ENCODE measurements around the gene SIX4. TPM values are rescaled to one million over a fixed set of nuclear protein-coding genes. Genes with fewer than 3 reads are reported as not detected.

SIX4 gene
- polyA plus RNA-seq, 3 donors from 2014 or later, result not detected

DNA sequence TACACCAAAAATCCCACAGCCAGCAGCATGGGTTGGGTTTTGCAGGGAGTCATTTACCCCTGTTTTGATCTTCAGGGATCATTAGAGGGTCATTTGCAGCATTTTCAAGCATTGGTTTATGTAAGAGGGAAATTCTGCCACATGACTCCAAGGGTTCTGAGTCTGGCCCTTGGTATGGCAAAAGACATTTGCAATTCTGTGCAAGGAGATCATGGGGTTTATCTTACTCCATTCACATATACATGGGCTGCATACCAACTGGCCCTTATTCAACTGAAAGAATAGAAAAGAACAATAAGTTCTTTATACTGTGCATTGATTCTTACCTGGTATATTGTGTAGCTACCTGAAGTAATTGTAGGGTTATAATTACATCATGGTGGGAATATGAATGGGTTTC is 13.7 kb downstream of the SIX4 start:
- no peak for DNase-seq
- Mint-ChIP-seq H3K27me3 (ENCODE audit: low read depth in 3 of 3) (peaks cover 7 to 10% (median 8%) of the 10 kb centered on the region in 3 donors), H3K4me3 (no peak overlapping the region), H3K27ac (no peak overlapping the region), H3K4me1 (no peaks in the 10 kb centered on the region), H3K9me3 (no peaks in the 10 kb centered on the region), H3K36me3 (no peaks in the 10 kb centered on the region)

DNA sequence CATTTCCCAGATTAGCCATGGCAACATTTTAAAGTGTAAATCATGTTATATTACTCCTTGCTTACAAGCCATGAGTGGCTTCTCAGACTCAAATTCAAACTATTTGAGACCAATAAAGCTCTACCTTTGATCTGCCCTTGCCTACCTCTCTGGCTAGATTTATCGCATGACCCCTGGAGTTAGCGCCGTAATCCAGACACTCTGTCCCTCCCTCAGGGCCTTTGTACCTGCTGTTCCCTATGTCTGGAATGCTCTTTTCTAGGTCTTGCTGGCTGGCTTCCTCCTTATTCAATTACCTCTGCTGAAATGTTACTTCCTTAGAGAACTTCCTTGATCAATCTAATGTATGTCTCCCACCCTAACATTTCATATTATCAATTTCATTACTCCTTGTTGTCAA is 16.3 kb downstream of the SIX4 start:
- Mint-ChIP-seq H3K4me1 (no peaks in the 10 kb centered on the region), H3K27me3 (ENCODE audit: low read depth in 3 of 3) (peaks cover 2 to 10% (median 7%) of the 10 kb centered on the region in 3 donors), H3K4me3 (no peak overlapping the region), H3K9me3 (no peaks in the 10 kb centered on the region), H3K36me3 (no peaks in the 10 kb centered on the region), H3K27ac (no peak overlapping the region)
- no peak for DNase-seq

DNA sequence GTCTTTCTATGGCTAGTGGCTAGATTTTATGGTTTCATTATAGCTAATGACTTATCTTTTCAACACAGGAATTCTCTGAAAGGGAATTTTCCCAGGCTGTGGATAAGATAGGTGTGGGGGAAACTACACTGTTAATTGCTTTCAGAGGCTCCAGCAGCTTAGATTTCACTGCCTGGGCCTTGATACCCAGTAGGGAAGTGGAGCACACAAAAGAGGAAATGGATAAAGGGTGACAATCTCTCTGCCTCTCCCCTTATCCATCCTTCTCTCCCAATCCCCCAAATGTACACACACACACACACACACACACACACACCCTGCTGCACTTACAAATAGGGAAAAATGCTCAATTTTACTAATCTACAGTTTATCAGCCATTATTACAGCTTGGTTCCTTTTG is 19.1 kb downstream of the SIX4 start:
- Mint-ChIP-seq H3K27me3 (ENCODE audit: low read depth in 3 of 3) (peaks cover 2 to 14% (median 11%) of the 10 kb centered on the region in 3 donors), H3K27ac (no peak overlapping the region), H3K4me1 (no peaks in the 10 kb centered on the region), H3K36me3 (peaks cover 0 to 4% (median 0%) of the 10 kb centered on the region in 3 donors), H3K9me3 (peaks cover 5 to 20% (median 15%) of the 10 kb centered on the region in 6 donors), H3K4me3 (no peak overlapping the region)
- no peak for DNase-seq

DNA sequence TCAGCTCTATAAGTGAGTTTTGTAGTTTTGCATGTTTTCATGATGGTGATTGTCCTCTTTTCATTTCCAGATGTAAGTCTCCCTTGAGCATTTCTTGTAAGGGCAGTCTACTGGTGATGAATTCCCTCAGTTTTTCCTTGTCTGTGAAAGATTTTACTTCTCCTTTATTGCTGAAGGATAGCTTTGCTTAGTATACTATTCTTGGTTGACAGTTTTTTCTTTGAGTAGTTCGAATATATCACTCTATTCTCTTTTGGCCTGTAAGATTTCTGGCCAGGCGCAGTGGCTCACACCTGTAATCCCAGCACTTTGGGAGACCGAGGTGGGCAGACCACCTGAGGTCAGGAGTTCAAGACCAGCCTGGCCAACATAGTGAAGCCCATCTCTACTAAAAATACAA is 23.6 kb downstream of the SIX4 start:
- Mint-ChIP-seq H3K9me3 (peaks cover 11 to 29% (median 16%) of the 10 kb centered on the region in 6 donors), H3K4me3 (no peak overlapping the region), H3K27me3 (ENCODE audit: low read depth in 3 of 3) (peaks cover 4 to 17% (median 15%) of the 10 kb centered on the region in 3 donors), H3K4me1 (no peaks in the 10 kb centered on the region), H3K27ac (no peak overlapping the region), H3K36me3 (peaks cover 0 to 4% (median 0%) of the 10 kb centered on the region in 3 donors)
- no peak for DNase-seq

DNA sequence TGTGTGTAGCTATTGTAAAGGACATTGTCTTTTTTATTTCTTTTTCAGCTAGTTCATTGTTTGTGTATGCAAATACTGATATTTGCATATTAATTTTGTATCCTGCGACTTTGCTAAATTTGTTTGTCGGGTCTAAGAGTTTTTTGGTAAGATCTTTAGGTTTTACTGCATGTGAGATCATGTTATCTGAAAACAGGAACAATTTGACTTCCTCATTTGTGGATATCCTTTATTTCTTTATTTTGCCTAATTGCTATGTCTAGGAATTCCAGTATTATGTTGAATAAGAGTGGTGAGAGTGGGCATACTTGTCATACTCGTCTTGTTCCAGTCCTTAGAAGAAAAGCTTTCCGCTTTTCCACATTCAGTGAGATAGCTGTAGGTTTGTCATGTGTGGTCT is 28.8 kb downstream of the SIX4 start:
- Mint-ChIP-seq H3K4me1 (no peaks in the 10 kb centered on the region), H3K27ac (no peak overlapping the region), H3K9me3 (peaks cover under 1 to 11% (median 6%) of the 10 kb centered on the region in 6 donors), H3K4me3 (no peak overlapping the region), H3K36me3 (no peaks in the 10 kb centered on the region), H3K27me3 (ENCODE audit: low read depth in 3 of 3) (peaks cover 1 to 16% (median 4%) of the 10 kb centered on the region in 3 donors)
- DNase-seq, result no peak

DNA sequence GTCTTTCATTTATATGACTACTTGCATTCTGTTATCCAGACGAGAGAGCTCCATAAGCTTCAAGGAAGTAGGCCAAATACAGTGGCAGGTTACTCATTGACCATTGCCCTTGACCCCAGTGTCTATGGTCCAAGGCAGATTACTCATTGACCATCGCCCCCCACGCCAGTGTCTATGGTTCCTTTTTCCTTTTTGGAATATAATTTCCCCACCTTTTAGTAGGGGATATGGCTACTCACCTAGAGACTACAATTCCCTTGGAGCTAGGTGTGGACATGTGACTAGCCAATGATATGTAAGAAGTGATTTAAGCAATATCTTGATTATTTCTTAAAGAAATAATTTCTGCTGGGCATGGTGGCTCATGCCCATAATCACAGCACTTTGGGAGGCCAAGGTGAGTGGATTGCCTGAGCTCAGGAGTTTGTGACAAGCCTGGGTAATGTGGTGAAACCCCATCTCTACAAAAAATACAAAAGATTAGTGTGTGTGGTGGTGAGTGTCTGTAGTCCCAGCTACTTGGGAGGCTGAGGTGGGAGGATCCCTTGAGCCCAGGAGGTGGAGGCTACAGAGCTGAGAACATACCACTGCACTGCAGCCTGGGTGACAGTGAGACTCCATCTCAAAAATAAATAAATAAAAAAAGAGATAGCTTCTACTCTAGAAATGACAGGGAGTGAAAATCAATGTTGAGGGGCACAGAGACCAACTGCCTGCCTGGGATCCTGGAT is 32.6 kb downstream of the SIX4 start:
- Mint-ChIP-seq H3K27me3 (ENCODE audit: low read depth in 3 of 3) (peaks cover 0 to 11% (median 1%) of the 10 kb centered on the region in 3 donors), H3K4me1 (no peaks in the 10 kb centered on the region), H3K4me3 (no peak overlapping the region), H3K36me3 (no peaks in the 10 kb centered on the region), H3K9me3 (peaks cover 0 to 2% (median 0%) of the 10 kb centered on the region in 6 donors), H3K27ac (no peak overlapping the region)
- DNase-seq, result no peak

DNA sequence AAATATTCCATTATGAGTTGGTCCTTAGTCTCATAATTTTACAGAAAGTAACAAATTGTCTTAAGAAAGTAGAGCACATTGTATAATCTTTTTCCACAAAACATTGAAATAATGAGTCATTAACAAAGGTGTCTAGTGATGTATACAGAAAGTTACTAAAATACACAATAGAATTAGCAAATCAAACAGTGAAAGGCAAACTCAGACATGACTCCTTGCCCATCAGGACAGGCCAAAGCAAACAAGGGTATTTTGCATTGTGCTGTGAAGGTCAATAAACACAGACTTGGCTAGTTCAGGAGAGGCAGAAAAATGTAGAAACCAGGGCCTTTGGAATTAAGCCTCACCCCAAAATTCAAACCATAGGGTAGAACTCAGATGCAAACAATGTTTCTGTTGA is 37.3 kb downstream of the SIX4 start:
- peaks cover 0 to 4% (median 0%) of the 10 kb centered on the region in 6 donors for H3K9me3 Mint-ChIP-seq
- peaks cover 0 to 3% (median 3%) of the 10 kb centered on the region in 3 donors for H3K27me3 Mint-ChIP-seq (ENCODE audit: low read depth in 3 of 3)
- no peak overlapping the region for H3K27ac Mint-ChIP-seq
- H3K4me3 Mint-ChIP-seq, result no peak overlapping the region
- DNase-seq, result no peak
- H3K4me1 Mint-ChIP-seq, result no peaks in the 10 kb centered on the region
- no peaks in the 10 kb centered on the region for H3K36me3 Mint-ChIP-seq

DNA sequence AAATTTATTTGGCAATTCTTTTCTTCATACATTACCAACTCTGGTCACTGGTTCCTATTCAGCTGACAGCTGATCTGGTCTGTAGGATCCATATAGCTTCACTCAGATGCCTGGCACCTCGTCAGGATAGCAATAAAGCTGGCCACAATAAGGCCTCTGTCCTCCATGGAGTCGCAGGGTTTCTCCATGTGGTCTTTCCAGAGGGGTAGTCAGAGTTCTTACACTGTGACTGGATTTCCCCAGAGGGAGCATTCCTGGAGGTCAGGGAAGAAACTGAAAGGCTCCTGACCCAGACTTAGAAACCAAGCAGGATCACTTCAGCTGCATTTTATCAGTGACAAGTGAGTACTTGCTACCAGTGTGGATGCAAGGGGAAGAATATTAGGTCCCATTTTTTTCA is 39.9 kb downstream of the SIX4 start:
- no peak overlapping the region for H3K27ac Mint-ChIP-seq
- H3K4me3 Mint-ChIP-seq, result no peak overlapping the region

DNA sequence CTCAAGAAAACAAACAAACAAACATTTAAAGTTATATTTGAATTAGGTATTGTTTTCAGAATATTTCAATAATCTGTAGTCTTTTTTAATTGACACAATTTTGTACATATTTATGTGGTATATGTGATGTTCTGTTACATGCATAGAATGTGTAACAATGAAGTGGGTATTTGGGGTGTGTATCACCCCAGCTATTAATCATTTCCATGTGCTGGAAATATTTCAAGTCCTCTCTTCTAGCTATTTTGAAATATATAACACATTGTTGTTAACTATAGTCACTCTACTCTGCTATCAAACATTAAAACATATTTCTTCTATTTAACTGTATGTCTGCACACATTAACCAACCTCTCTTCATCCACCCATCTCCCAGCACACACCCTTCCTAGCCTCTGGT is 42.9 kb downstream of the SIX4 start:
- no peaks in the 10 kb centered on the region for H3K4me1 Mint-ChIP-seq
- H3K4me3 Mint-ChIP-seq, result no peak overlapping the region
- H3K27ac Mint-ChIP-seq, result no peak overlapping the region
- H3K36me3 Mint-ChIP-seq, result no peaks in the 10 kb centered on the region
- H3K9me3 Mint-ChIP-seq, result peaks cover 0 to 2% (median 0%) of the 10 kb centered on the region in 6 donors
- DNase-seq, result no peak
- peaks cover 3 to 6% (median 5%) of the 10 kb centered on the region in 3 donors for H3K27me3 Mint-ChIP-seq (ENCODE audit: low read depth in 3 of 3)

More for the DNA sequence above, 39.9 kb downstream of the SIX4 start:
- no peaks in the 10 kb centered on the region for H3K4me1 Mint-ChIP-seq
- DNase-seq, result no peak
- H3K27me3 Mint-ChIP-seq (ENCODE audit: low read depth in 3 of 3), result peaks cover 0 to 5% (median 3%) of the 10 kb centered on the region in 3 donors
- no peaks in the 10 kb centered on the region for H3K36me3 Mint-ChIP-seq
- peaks cover 0 to 2% (median 0%) of the 10 kb centered on the region in 6 donors for H3K9me3 Mint-ChIP-seq

DNA sequence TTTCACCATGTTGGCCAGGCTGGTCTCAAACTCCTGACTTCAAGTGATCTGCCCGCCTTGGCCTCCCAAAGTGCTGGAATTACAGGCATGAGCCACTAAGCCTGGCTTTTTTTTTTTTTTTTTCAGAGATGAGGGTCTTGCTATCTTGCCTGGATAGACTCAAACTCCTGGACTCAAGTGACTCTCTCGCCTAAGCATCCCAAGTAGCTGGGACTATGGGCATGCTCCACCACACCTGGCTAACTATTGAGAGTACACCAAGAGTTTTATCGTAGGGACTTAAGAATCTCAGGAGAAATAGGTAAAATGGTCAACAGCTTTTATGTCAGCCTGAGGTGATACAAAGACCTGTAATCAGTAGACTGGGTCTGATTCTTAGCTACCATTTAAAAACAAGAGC is 43.6 kb downstream of the SIX4 start:
- peaks cover 3 to 6% (median 5%) of the 10 kb centered on the region in 3 donors for H3K27me3 Mint-ChIP-seq (ENCODE audit: low read depth in 3 of 3)
- no peaks in the 10 kb centered on the region for H3K4me1 Mint-ChIP-seq
- H3K36me3 Mint-ChIP-seq, result peaks cover 0 to 3% (median 0%) of the 10 kb centered on the region in 3 donors
- no peak overlapping the region for H3K27ac Mint-ChIP-seq
- no peak overlapping the region for H3K4me3 Mint-ChIP-seq
- no peak for DNase-seq
- peaks cover 0 to 2% (median 0%) of the 10 kb centered on the region in 6 donors for H3K9me3 Mint-ChIP-seq

DNA sequence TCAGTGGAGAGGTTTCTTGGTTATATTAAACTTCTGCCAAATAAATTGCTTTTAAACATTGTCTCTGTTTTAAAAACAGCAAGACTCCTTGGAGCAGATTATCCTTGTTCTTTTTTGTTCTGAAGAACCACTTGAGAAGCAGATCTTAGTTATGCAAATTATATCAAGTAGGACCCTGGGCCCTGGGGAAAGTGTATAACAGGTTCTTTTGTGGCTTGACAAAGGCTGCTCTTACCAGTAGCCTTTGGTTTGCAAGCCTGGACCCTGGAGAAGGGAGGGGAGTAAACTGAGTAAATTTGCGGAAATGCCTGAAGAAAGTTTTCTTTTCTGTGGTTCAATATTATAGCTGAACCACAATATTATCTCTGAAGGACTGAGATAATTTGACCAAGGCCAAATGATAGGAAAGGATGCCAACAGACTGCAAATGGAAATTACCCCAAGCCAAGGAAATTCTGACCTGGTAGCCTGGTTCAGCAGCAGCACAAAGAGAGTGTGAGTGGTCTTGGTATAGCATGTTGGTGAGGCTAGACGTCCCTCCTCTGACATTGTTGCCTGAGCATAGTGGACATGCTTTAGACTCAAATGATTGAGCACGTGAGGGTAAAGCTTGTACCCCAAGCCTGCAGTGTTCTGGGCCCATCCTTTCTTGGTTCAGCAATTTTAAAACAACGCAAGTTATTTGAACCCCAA is 44.4 kb downstream of the SIX4 start:
- Mint-ChIP-seq H3K27me3 (ENCODE audit: low read depth in 3 of 3) (peaks cover 3 to 5% (median 3%) of the 10 kb centered on the region in 3 donors), H3K36me3 (peaks cover 0 to 3% (median 0%) of the 10 kb centered on the region in 3 donors), H3K4me3 (no peak overlapping the region), H3K27ac (no peak overlapping the region), H3K4me1 (no peaks in the 10 kb centered on the region), H3K9me3 (peaks cover 0 to 2% (median 0%) of the 10 kb centered on the region in 6 donors)
- no peak for DNase-seq

DNA sequence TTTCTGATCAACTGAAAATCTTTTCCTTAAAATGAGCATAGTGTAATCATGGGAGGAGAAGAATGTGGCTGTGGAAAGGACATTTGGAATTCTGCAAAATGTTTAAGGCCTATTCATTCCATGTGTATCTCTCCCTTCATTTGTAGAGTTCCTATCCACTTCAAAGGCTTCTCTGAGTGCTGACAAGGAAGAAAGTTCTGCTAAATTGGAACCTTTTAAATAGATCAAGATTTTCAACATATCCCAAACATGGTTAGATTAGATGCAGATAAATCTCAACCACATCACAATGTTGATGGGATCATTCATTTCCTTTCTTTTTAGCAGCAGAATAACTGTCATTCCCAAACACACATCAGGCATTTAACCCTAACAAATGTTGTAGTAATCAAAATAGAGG is 46.5 kb downstream of the SIX4 start:
- Mint-ChIP-seq H3K36me3 (peaks cover 0 to 3% (median 0%) of the 10 kb centered on the region in 3 donors), H3K9me3 (no peaks in the 10 kb centered on the region), H3K4me1 (no peaks in the 10 kb centered on the region), H3K4me3 (no peak overlapping the region), H3K27ac (no peak overlapping the region), H3K27me3 (ENCODE audit: low read depth in 3 of 3) (peaks cover 3 to 5% (median 3%) of the 10 kb centered on the region in 3 donors)
- no peak for DNase-seq

DNA sequence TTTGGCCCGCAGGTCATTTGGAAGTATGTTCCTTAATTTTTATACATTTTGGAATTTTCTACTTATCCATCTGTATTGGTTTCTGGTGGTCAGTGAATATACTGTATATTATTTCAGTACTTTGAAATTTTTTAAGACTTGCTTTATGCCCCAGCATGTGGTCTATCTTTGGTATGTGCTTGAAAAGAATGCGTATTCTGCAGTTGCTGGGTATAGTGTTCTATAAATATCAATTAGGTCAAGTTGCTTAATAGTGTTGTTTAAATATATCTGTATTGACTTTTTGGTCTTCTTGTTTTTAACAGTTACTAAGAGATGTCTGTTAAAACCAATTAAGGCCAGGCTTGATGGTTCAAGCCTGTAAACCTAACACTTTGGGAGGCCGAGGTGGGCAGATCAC is 53.2 kb downstream of the SIX4 start:
- no peaks in the 10 kb centered on the region for H3K9me3 Mint-ChIP-seq
- no peak overlapping the region for H3K27ac Mint-ChIP-seq
- no peak overlapping the region for H3K4me3 Mint-ChIP-seq
- no peak for DNase-seq
- H3K4me1 Mint-ChIP-seq, result no peaks in the 10 kb centered on the region
- peaks cover 0 to 3% (median 0%) of the 10 kb centered on the region in 3 donors for H3K36me3 Mint-ChIP-seq
- peaks cover 2 to 5% (median 4%) of the 10 kb centered on the region in 3 donors for H3K27me3 Mint-ChIP-seq (ENCODE audit: low read depth in 3 of 3)

DNA sequence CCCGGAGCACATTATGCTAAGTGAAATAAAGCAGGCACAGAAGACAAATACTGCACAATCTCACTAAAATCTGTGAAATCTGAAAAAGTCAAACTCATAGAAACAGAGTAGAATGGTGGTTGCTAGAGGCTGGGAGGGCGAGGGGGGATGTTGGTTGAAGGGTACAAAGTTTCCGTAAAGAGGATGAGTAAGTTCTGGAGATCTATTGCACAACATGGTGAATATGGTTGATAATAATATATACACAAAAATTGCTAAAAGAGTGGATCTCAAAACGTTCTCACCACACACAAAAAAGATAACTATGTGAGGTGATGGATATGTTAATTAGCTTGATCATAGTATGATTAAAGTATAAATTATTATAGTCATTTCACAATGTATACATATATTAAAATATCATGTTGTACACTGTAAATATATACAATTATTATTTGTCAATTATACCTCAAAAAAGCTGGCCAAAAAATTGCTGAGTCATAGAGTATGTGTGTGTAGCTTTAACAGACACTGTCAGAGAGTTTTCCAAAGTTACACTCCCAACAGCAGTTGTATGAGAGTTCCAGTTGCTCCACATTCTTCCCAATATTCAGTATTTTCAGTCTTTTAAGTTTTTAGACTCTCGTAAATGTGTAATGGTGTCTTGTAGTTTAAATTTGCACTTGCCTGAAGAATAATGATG is 55.6 kb downstream of the SIX4 start:
- no peak overlapping the region for H3K27ac Mint-ChIP-seq
- H3K9me3 Mint-ChIP-seq, result peaks cover 0 to 3% (median 0%) of the 10 kb centered on the region in 6 donors
- no peaks in the 10 kb centered on the region for H3K4me1 Mint-ChIP-seq
- DNase-seq, result no peak
- H3K27me3 Mint-ChIP-seq (ENCODE audit: low read depth in 3 of 3), result peaks cover 4 to 8% (median 8%) of the 10 kb centered on the region in 3 donors
- H3K36me3 Mint-ChIP-seq, result no peaks in the 10 kb centered on the region
- no peak overlapping the region for H3K4me3 Mint-ChIP-seq

Measured in immature natural killer cell (primary cell).